H1 (cell line): ENCODE data around the gene SHISA7. TPM values are rescaled to one million over a fixed set of nuclear protein-coding genes. Genes with fewer than 3 reads are reported as not detected.

Source experiments
- CTCF ChIA-PET: fragments of 300-600 bp; sonication (Branson Sonifier 250); formaldehyde crosslinking; loops from one replicate; lab custom pipeline; 2021; ENCODE audit not compliant: partially characterized antibody; lab: Charles Lee
- POLR2A ChIA-PET: fragments of 300-600 bp; sonication (Branson Sonifier 250); formaldehyde crosslinking; loops from one replicate; lab custom pipeline; 2021; ENCODE audit warnings: inconsistent platforms; ENCODE audit not compliant: partially characterized antibody; lab: Charles Lee
- DNase-seq, 2 experiments: peaks; one replicate each; pipeline versions ENCODE4 v3.0.0 to v3.0.0-alpha.2; 2010 to 2022; ENCODE audit warnings: low spot score in 2 of 2, low read depth in 1 of 2, mixed read lengths in 1 of 2
- FAIRE-seq: peaks from 2 replicates; lab custom pipeline; 2011; peaks lifted over from hg19 to GRCh38; lab: Jason Lieb, UNC
- H2AFZ ChIP-seq: 2 replicates; pipeline ENCODE4 v1.8.1; 2012; ENCODE audit warnings: low read length, inconsistent platforms
- H2AK5ac ChIP-seq: 2 replicates; pipeline ENCODE4 v1.6.1; 2013; ENCODE audit warnings: low read depth, low read length
- H2BK120ac ChIP-seq: replicated peaks from 2 replicates; pipeline ENCODE3; 2013; ENCODE audit warnings: low read depth, low read length, inconsistent platforms
- H2BK12ac ChIP-seq: 2 replicates; pipeline ENCODE4 v1.6.1; 2013; ENCODE audit warnings: low read depth, low read length
- H2BK15ac ChIP-seq: 2 replicates; pipeline ENCODE4 v1.6.1; 2013; ENCODE audit warnings: low read length
- H2BK20ac ChIP-seq: 2 replicates; pipeline ENCODE4 v1.6.1; 2013; ENCODE audit warnings: low read length
- H2BK5ac ChIP-seq: 2 replicates; pipeline ENCODE4 v1.6.1; 2013; ENCODE audit warnings: low read depth, low read length
- H3K14ac ChIP-seq: 2 replicates; pipeline ENCODE4 v1.6.1; 2013; ENCODE audit warnings: inconsistent platforms; ENCODE audit not compliant: insufficient read length
- H3K18ac ChIP-seq: 2 replicates; pipeline ENCODE4 v1.6.1; 2013; ENCODE audit warnings: low read length; ENCODE audit errors: extremely low read depth
- H3K23ac ChIP-seq: 2 replicates; pipeline ENCODE4 v1.6.1; 2013; ENCODE audit warnings: inconsistent platforms; ENCODE audit not compliant: insufficient read length
- H3K23me2 ChIP-seq: 2 replicates; pipeline ENCODE4 v1.6.1; 2013; ENCODE audit warnings: low read depth, low read length
- H3K27ac ChIP-seq: 2 replicates; pipeline ENCODE4 v1.6.1; 2011; ENCODE audit warnings: low read depth, low read length, inconsistent platforms
- H3K27me3 ChIP-seq, 4 experiments: replicated peaks in 1 of 4; 1 replicate in 1 of 4; 2 replicates in 3 of 4; pipeline versions ENCODE4 v1.6.1 to v1.8.1; 2011 to 2013; ENCODE audit warnings: low read length in 3 of 4, mild to moderate bottlenecking in 3 of 4, inconsistent platforms in 2 of 4, mixed read lengths in 2 of 4, moderate library complexity in 1 of 4; ENCODE audit not compliant: control insufficient read depth in 3 of 4, insufficient read depth in 3 of 4; ENCODE audit errors: extremely low read depth in 1 of 4
- H3K36me3 ChIP-seq, 4 experiments: 2 replicates each; pipeline versions ENCODE4 v1.6.1 to v1.8.1; 2011 to 2013; ENCODE audit warnings: mild to moderate bottlenecking in 4 of 4, low read length in 3 of 4, moderate library complexity in 2 of 4, control low read depth in 1 of 4, inconsistent platforms in 1 of 4; ENCODE audit not compliant: insufficient read depth in 4 of 4, control insufficient read depth in 2 of 4
- H3K4ac ChIP-seq: replicated peaks from 2 replicates; pipeline ENCODE3; 2013; ENCODE audit warnings: low read length, low read depth, mixed read lengths, inconsistent platforms; ENCODE audit not compliant: insufficient read length
- H3K4me1 ChIP-seq, 4 experiments: replicated peaks in 1 of 4; 1 replicate in 1 of 4; 2 replicates in 3 of 4; pipeline versions ENCODE4 v1.6.1 to v1.8.1; 2011 to 2013; ENCODE audit warnings: low read length in 3 of 4, inconsistent platforms in 2 of 4, mixed read lengths in 1 of 4; ENCODE audit not compliant: insufficient read depth in 4 of 4, control insufficient read depth in 3 of 4
- H3K4me2 ChIP-seq, 2 experiments: 2 replicates each; pipeline versions ENCODE4 v1.6.1 to v1.8.1; 2011 to 2013; ENCODE audit warnings: low read depth in 2 of 2, low read length in 2 of 2, control low read depth in 1 of 2, inconsistent platforms in 1 of 2, mild to moderate bottlenecking in 1 of 2; ENCODE audit not compliant: insufficient read depth in 1 of 2
- H3K4me3 ChIP-seq, 4 experiments: fragments of 200-600, 300-600 bp in 1 of 4; sonication (generic), shearing (Covaris generic), sonication (Bioruptor Twin) in 1 of 4; 2 replicates each; pipeline versions ENCODE4 v1.5.1 to v1.8.1; 2011 to 2016; ENCODE audit warnings: low read length in 4 of 4, low read depth in 3 of 4, control low read depth in 2 of 4, inconsistent platforms in 2 of 4, mild to moderate bottlenecking in 2 of 4, mixed read lengths in 1 of 4, moderate library complexity in 1 of 4; ENCODE audit not compliant: insufficient read depth in 2 of 4; ENCODE audit errors: extremely low read depth in 1 of 4
- H3K56ac ChIP-seq: replicated peaks from 2 replicates; pipeline ENCODE3; 2013; ENCODE audit warnings: low read depth, mild to moderate bottlenecking, mixed read lengths, low read length, inconsistent platforms; ENCODE audit not compliant: insufficient read length
- H3K79me1 ChIP-seq: 2 replicates; pipeline ENCODE4 v1.6.1; 2013; ENCODE audit warnings: low read depth, low read length, control low read depth
- H3K79me2 ChIP-seq, 2 experiments: 2 replicates each; pipeline versions ENCODE4 v1.6.1 to v1.8.1; 2012 to 2013; ENCODE audit warnings: low read length in 2 of 2, mild to moderate bottlenecking in 2 of 2, inconsistent platforms in 1 of 2; ENCODE audit not compliant: insufficient read depth in 2 of 2, control insufficient read depth in 1 of 2
- H3K9ac ChIP-seq, 4 experiments: replicated peaks in 1 of 4; 1 replicate in 1 of 4; 2 replicates in 3 of 4; pipeline versions ENCODE4 v1.6.1 to v1.8.1; 2011 to 2013; ENCODE audit warnings: low read depth in 3 of 4, low read length in 3 of 4, control low read depth in 2 of 4, mild to moderate bottlenecking in 2 of 4, moderate library complexity in 2 of 4, inconsistent platforms in 1 of 4; ENCODE audit errors: extremely low read depth in 1 of 4
- H3K9me3 ChIP-seq, 2 experiments: 2 replicates each; pipeline versions ENCODE4 v1.6.1 to v1.8.1; 2012 to 2013; ENCODE audit warnings: mild to moderate bottlenecking in 2 of 2, moderate library complexity in 2 of 2, control low read depth in 1 of 2, inconsistent platforms in 1 of 2, low read depth in 1 of 2, low read length in 1 of 2, mixed read lengths in 1 of 2; ENCODE audit not compliant: insufficient read depth in 2 of 2
- H4K20me1 ChIP-seq, 2 experiments: replicated peaks in 1 of 2; 2 replicates each; pipeline versions ENCODE3 to v1.8.1; 2011 to 2013; ENCODE audit warnings: inconsistent platforms in 2 of 2, low read length in 2 of 2, mild to moderate bottlenecking in 1 of 2; ENCODE audit not compliant: insufficient read depth in 2 of 2, control insufficient read depth in 1 of 2
- H4K5ac ChIP-seq: 2 replicates; pipeline ENCODE4 v1.6.1; 2013; ENCODE audit warnings: low read length, low read depth, mixed read lengths, inconsistent platforms; ENCODE audit not compliant: insufficient read length
- H4K8ac ChIP-seq: 2 replicates; pipeline ENCODE4 v1.8.0; 2013; ENCODE audit warnings: mild to moderate bottlenecking, moderate library complexity, low read length, inconsistent platforms; ENCODE audit not compliant: insufficient read depth; ENCODE audit errors: extremely low read depth
- H4K91ac ChIP-seq: replicated peaks from 2 replicates; pipeline ENCODE3; 2013; ENCODE audit warnings: low read length, mixed read lengths, inconsistent platforms; ENCODE audit not compliant: insufficient read length
- CTCF ChIP-seq, 3 experiments: IDR thresholded peaks; 1 replicate in 2 of 3; 2 replicates in 1 of 3; pipeline versions ENCODE4 v1.5.1 to v1.6.1; 2011; ENCODE audit warnings: low read length in 3 of 3, mild to moderate bottlenecking in 3 of 3, inconsistent platforms in 2 of 3, low read depth in 1 of 3, moderate library complexity in 1 of 3; ENCODE audit not compliant: insufficient read depth in 1 of 3; ENCODE audit errors: control extremely low read depth in 1 of 3
- EZH2 ChIP-seq: fragments of 200-600 bp; sonication (generic); IDR thresholded peaks from 2 replicates; pipeline ENCODE4 v1.7.1; 2012; ENCODE audit warnings: low read depth, mild to moderate bottlenecking, moderate library complexity, low read length, inconsistent platforms; ENCODE audit not compliant: severe bottlenecking
- HDAC2 ChIP-seq, 2 experiments: fragments of 300-600 bp in 1 of 2; sonication (generic) in 1 of 2; IDR thresholded peaks; 2 replicates each; pipeline ENCODE4 v1.6.1; 2011 to 2012; ENCODE audit warnings: low read depth in 2 of 2, low read length in 2 of 2, mild to moderate bottlenecking in 2 of 2, moderate library complexity in 2 of 2, borderline replicate concordance in 1 of 2, inconsistent platforms in 1 of 2
- KDM4A ChIP-seq: IDR thresholded peaks from one replicate; pipeline ENCODE4 v1.7.1; 2012; ENCODE audit warnings: low read depth, mild to moderate bottlenecking, moderate library complexity, low read length, inconsistent platforms; ENCODE audit not compliant: severe bottlenecking
- NANOG ChIP-seq: IDR thresholded peaks from 2 replicates; pipeline ENCODE4 v1.6.1; 2011; ENCODE audit warnings: low read length, low read depth, mild to moderate bottlenecking, inconsistent platforms; ENCODE audit not compliant: insufficient read depth, poor library complexity, severe bottlenecking
- RNF2 ChIP-seq: fragments of 200-900, 300-1000 bp; sonication (generic); IDR thresholded peaks from 2 replicates; pipeline ENCODE4 v1.7.1; 2016; ENCODE audit warnings: borderline replicate concordance, low read depth, mild to moderate bottlenecking, antibody characterized with exemption, low read length; ENCODE audit not compliant: poor library complexity, severe bottlenecking; ENCODE audit errors: missing control alignments
- SIRT6 ChIP-seq: IDR thresholded peaks from one replicate; pipeline ENCODE4 v1.7.1; 2012; ENCODE audit warnings: low read length, inconsistent platforms
- ZNF274 ChIP-seq: IDR thresholded peaks from 2 replicates; pipeline ENCODE4 v1.7.0; 2012; ENCODE audit warnings: low read length, borderline replicate concordance; ENCODE audit errors: extremely low read depth
- WGBS, 2 experiments: shearing (Covaris generic) in 1 of 2; methylation state at CpG; one replicate each; pipeline versions ENCODE4 v1.1.6 to v1.1.7; 2013 to 2015; ENCODE audit warnings: low lambda C conversion rate in 2 of 2, mixed read lengths in 2 of 2, inconsistent platforms in 1 of 2, low coverage in 1 of 2, missing lambda C conversion rate in 1 of 2; ENCODE audit not compliant: insufficient replicate concordance in 2 of 2, insufficient coverage in 1 of 2, insufficient read length in 1 of 2; ENCODE audit errors: extremely low coverage in 1 of 2, missing lambda C conversion rate in 1 of 2; 5-methylcytosine and 5-hydroxymethylcytosine counted together
- polyA plus RNA-seq, 7 experiments: library from polyadenylated mRNA; depleted of rRNA in 3 of 7; stranded (reverse) in 5 of 7; unstranded in 2 of 7; fragments of >200 nt in 5 of 7; fragments of 200-250 nt in 2 of 7; gene quantifications; 1 replicate in 5 of 7; 2 replicates in 1 of 7; 4 replicates in 1 of 7; pipeline versions ENCODE4 v1.2.1 to v1.2.3, GENCODE V29; 2011 to 2013; ENCODE audit warnings: missing spikeins in 2 of 7, mixed read lengths in 2 of 7
- total RNA-seq: library from RNA; stranded (reverse); fragmentation: NEBNext Ultra II Directional; extraction: Animal tissue kit (Norgen Biotek cat#: 25700); gene quantifications from 2 replicates; pipeline ENCODE4 v1.2.1, GENCODE V29; 2021

SHISA7 gene
- total and polyA plus RNA-seq, 2 of the 8 experiments (the other 6 are each of a cell fraction or from before 2014, with no cell fraction given), result 0.76 to 1.0 TPM

- Histone ChIP-seq H2AFZ (no peak overlapping the region), H3K23me2 (peaks cover 13% of the 10 kb centered on the region), H3K79me2 (peaks cover 12 to 21% of the 10 kb centered on the region in 2 experiments), H2BK5ac (no peak overlapping the region), H3K36me3 (peaks cover 4 to 16% (median 12%) of the 10 kb centered on the region in 4 experiments; a peak in 7 of 8 replicates), H3K27ac (no peak overlapping the region), H3K4me3 (no peak overlapping the region), H3K9ac (no peak overlapping the region), H3K4me1 (peaks cover 0 to 20% (median 13%) of the 10 kb centered on the region in 4 experiments; a peak in 6 of 7 replicates), H3K79me1 (peaks cover 15% of the 10 kb centered on the region), H2BK15ac (no peak overlapping the region), H3K4me2 (no peak overlapping the region), H3K4ac (no peak overlapping the region), H4K91ac (no peak overlapping the region), H2AK5ac (no peak overlapping the region), H4K20me1 (peaks cover 15% of the 10 kb centered on the region in 2 experiments), H3K18ac (no peak overlapping the region), H2BK12ac (no peak overlapping the region), H3K14ac (no peak overlapping the region), H2BK20ac (no peak overlapping the region), H4K5ac (no peak overlapping the region), H3K27me3 (peaks cover 0 to 5% (median 2%) of the 10 kb centered on the region in 4 experiments; a peak in 2 of 7 replicates), H3K9me3 (no peaks in the 10 kb centered on the region; a peak in 1 of 4 replicates), H2BK120ac (no peak overlapping the region), H3K23ac (no peak overlapping the region), H3K56ac (no peak overlapping the region), H4K8ac (no peak overlapping the region)
- FAIRE-seq (no peak), DNase-seq (no peak)
- 90% methylated on average over 2 of the region's 2 CpGs; no CpG with 5 or more reads in 1 of the 2 experiments for WGBS, 2 experiments
- TF ChIP-seq CTCF (IDR thresholded peaks at IDR 0.05; ENCODE audit: control extremely low read depth in 1 of 3, insufficient read depth in 1 of 3, low read depth in 1 of 3, low read length in 3 of 3) (no peak), RNF2 (no peak), EZH2 (no peak), KDM4A (no peak), HDAC2 (IDR thresholded peaks at IDR 0.05; ENCODE audit: borderline replicate concordance in 1 of 2, low read depth in 2 of 2, low read length in 2 of 2) (no peak), NANOG (no peak), ZNF274 (no peak), SIRT6 (no peak)
- ChIA-PET POLR2A (interaction anchor here (0.9 to 34.6 kb wide), 4 partner anchors 9 to 71 kb away, joined by 3 to 874 read pairs (median 8); partner anchors contain the start of genes RPL28, TMEM238 and UBE2S), CTCF (interaction anchor here (0.7 to 2.1 kb wide), 2 partner anchors 10 to 94 kb away, joined by 4 to 7 read pairs; no protein-coding TSS in a partner anchor)
Measured at GRCh38 chr19:55410168-55410567, 32.9 kb downstream of the SHISA7 start.
